ENCODE results near the gene ATP4A.

DNA sequence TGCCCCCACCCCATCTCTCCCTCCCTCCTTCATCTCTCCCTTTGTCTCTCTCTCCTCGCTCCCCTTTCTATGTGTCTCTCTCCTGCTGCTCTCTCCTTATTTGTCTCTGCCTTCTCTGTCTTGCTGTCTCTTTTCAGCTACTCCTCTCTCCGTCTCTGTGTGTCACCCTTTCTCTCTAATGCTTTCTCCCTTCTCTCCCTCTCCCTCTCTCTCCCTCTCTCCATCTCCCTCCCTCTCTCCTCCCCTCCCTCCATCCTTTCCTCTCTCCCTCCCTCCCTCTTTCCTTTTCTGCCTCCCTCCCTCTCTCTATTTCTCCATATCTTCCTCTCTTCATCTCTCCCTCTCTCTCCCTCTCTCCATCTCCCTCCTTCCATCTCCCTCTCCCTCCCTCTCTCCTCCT, 682 bp downstream of the ATP4A start:
- TF ChIP-seq OSR1 (CRISPR knock-in tag; IDR thresholded peaks at IDR 0.05) (no peak), ZC3H10 (CRISPR knock-in tag; IDR thresholded peaks at IDR 0.05) (no peak), CSDC2 (CRISPR knock-in tag; IDR thresholded peaks at IDR 0.05) (no peak), ISL1 (CRISPR knock-in tag; IDR thresholded peaks at IDR 0.05) (no peak), ZNF8 (CRISPR knock-in tag; IDR thresholded peaks at IDR 0.05) (no peak), TOX (CRISPR knock-in tag; IDR thresholded peaks at IDR 0.05; ENCODE audit: borderline replicate concordance) (no peak), ARNTL (CRISPR knock-in tag; IDR thresholded peaks at IDR 0.05; ENCODE audit: borderline replicate concordance, low read depth) (no peak), ZFP3 (CRISPR knock-in tag; IDR thresholded peaks at IDR 0.05) (no peak), GLIS3 (CRISPR knock-in tag; IDR thresholded peaks at IDR 0.05) (no peak)
- TF ChIP-seq, protein P1, sequence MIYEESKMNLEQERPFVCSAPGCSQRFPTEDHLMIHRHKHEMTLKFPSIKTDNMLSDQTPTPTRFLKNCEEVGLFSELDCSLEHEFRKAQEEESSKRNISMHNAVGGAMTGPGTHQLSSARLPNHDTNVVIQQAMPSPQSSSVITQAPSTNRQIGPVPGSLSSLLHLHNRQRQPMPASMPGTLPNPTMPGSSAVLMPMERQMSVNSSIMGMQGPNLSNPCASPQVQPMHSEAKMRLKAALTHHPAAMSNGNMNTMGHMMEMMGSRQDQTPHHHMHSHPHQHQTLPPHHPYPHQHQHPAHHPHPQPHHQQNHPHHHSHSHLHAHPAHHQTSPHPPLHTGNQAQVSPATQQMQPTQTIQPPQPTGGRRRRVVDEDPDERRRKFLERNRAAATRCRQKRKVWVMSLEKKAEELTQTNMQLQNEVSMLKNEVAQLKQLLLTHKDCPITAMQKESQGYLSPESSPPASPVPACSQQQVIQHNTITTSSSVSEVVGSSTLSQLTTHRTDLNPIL (CRISPR knock-in tag; IDR thresholded peaks at IDR 0.05; ENCODE audit: low read depth) = no peak
- TF ChIP-seq, protein P2, sequence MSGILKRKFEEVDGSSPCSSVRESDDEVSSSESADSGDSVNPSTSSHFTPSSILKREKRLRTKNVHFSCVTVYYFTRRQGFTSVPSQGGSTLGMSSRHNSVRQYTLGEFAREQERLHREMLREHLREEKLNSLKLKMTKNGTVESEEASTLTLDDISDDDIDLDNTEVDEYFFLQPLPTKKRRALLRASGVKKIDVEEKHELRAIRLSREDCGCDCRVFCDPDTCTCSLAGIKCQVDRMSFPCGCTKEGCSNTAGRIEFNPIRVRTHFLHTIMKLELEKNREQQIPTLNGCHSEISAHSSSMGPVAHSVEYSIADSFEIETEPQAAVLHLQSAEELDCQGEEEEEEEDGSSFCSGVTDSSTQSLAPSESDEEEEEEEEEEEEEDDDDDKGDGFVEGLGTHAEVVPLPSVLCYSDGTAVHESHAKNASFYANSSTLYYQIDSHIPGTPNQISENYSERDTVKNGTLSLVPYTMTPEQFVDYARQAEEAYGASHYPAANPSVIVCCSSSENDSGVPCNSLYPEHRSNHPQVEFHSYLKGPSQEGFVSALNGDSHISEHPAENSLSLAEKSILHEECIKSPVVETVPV (CRISPR knock-in tag; IDR thresholded peaks at IDR 0.05) = no peak

All from SK-N-SH treated with all-trans-retinoic acid at 6 μM for 48 hours (cell line).